CD4-positive, alpha-beta T cell treated with Interferon gamma for 1 hour (primary cell): Measurements from ENCODE around the gene TRMT1.
A peak's percentile ranks its signal among the peaks of the same experiment; 100 is the strongest.
"Not testable (repeated sequence)": the region's sequence is repeated elsewhere in the genome, so short reads cannot be mapped to it uniquely, and the experiment has no call there.

Experiments used
- DNase-seq: peaks from one replicate; pipeline ENCODE4 v3.0.0-alpha.2; 2020

The TRMT1 gene

DNA sequence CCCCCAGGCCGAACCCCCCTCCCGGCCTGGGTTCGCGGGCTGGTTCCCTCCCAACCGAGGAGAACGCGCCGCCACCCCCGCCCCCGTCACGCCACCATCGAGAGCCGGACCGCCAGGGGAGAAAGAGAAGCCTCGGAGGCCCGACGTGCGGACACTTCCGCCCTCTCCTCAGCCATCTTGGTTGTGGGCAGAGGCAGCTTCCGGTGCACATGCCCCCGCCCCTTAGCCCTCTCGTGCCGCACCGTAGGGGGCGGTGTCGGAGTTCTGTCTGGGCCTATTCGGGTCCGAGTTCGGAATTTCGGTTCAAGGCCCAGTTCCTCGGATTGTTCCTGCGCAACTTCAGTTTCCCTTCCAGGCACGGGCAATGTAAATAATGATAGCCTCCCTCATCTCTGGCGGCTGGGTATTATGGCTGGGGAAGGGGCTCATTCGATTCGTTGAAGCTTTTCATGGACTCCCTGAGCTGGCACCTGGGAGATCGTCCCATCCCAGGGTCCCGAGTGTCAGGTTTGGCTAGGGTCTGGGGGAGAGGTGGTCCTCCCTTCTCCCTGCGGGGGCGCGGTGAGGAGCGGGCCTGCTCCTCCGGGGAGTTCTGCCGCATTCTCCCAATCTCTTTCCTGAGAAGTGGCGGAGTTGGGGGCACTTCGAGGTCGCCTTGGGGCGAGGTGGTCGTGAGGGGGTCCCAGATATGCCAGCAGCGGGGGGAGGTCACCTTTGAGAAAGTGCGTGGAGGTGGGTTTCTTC lies 33.8 kb upstream of the TRMT1 start, which contains the start of the genes IER2 and STX10:
Gene IER2 (plus strand): TSS at position 225 of the 744 bp plus-strand sequence. CDS start 2,776 bp downstream, outside the sequence.
Gene STX10 (minus strand): TSS at position 189 of the 744 bp plus-strand sequence. CDS start 202 bp downstream, outside the sequence.
- peak; percentile 95 for DNase-seq

DNA sequence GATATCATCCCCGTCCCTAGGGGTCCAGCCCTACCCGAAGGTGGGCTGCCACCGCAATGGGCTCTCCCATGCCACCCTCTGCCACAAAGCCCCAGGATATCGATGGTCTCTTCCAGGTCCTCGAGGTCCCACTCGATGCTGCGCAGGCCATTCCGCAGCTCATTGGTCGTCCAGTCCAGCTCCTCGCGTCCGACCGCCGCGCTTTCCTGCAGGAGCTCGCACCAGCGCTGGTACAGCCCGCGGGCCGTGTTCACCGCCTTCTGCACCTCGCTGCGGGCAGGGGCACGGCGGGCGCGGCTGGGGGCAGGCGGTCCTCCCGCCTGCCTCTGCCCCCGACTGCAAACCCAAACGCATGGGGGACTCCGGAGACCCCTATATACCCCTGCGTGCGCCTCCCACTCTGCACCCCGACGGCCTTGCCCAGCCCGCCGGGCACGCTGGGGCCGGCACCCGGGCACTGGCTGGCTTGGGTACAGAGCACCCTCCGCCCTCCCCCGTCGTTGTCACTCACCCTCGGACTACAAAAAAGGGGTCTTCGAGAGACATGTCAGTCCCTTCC lies 33.2 kb upstream of the TRMT1 start:
- no peak for DNase-seq

DNA sequence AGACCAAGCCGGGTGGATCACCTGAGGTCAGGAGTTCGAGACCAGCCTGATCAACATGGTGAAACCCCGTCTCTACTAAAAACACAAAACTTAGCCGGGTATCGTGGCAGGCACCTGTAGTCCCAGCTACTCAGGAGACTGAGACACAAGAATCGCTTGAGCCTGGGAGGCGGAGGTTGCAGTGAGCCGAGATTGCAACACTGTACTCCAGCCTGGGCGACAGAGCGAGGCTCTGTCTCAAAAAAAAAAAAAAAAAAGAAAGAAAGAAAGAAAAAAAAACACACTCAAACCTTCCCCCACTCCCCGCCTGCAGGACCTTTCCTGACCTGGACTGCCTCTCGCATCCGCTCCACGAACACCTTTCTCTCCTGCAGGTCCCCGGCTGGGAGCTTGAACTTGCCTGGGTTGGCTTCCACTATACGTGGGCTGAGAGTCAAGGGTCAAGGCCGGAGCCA lies 32.7 kb upstream of the TRMT1 start:
- not testable (repeated sequence) for DNase-seq

DNA sequence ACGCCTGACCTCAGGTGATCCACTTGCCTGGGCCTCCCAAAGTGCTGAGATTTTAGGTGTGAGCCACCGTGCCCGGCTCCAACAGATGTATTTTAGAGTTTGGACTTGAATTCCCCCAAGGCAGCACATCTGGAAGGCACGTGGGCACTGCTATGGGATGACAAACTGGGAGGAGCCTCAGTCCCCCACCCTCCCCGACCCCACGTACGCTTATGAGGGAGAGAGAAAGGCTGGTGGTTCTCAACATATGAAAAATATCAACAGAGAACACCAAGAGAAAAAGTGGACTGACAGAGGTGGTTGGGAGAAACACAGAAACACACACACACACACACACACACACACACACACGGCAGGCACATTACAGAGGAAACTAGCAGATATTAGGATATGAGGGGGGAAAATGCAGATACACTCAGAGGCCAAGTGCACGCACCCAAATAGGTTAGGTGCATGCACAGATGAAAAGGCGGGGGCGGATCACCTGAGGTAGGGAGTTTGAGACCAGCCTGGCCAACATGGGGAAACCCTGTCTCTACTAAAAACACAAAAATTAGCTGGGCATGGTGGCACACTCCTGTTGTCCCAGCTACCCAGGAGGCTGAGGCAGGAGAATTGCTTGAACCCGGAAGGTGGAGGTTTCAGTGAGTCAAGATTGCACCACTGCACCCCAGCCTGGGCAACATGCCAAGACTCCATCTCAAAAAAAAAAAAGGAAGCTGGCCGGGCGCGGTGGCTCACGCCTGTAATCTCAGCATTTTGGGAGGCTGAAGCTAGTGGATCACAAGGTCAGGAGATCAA lies 30.4 kb upstream of the TRMT1 start:
- DNase-seq = peak; percentile 43

DNA sequence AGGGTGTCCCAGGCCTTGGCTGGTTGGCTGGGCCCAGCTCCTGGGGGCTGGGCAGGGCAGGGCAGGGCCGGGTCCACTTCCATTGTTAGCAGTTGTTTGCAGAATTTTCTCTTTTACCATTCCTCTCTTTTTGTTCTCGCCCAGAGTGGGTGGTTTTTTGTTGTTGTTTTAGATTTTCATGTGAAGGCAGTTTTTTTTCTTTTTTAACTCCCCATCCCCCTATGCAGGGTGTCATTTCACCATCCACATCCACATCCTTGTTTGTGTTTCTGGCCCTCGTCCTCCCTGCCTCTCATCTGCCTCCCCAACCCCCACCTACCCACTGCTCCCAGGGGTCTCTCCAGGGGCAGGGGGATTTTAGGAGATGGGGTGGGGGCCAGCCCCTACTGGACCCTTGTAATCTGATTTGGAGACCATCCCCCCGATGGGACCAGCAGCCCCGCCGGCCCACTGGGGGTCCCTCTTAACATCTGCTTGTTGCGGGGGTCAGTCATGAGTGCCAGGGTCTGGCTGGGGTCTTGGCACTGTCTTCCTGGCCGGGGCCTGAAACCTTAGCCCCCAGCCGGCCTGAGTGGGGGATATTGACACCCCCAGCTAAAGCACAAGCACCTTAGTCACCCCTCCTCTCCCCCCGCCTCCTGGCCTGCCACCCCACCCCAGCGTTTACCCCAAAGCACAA lies 23.2 kb upstream of the TRMT1 start:
- no peak for DNase-seq

DNA sequence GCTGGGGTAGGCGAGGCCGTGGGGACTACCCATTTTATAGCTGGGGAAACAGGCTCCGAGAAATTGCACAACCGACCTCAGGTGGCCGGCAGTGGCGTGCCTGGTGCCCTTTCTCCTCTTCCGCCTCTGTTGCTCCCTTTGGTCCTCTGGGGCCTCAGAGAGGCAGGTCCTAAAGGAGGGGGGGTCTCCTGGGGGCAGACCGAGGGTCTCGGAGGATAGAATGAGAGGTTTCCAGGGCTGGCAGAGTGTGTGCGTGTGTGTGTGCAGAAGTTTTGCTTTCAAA lies 22.3 kb upstream of the TRMT1 start:
- DNase-seq = no peak

DNA sequence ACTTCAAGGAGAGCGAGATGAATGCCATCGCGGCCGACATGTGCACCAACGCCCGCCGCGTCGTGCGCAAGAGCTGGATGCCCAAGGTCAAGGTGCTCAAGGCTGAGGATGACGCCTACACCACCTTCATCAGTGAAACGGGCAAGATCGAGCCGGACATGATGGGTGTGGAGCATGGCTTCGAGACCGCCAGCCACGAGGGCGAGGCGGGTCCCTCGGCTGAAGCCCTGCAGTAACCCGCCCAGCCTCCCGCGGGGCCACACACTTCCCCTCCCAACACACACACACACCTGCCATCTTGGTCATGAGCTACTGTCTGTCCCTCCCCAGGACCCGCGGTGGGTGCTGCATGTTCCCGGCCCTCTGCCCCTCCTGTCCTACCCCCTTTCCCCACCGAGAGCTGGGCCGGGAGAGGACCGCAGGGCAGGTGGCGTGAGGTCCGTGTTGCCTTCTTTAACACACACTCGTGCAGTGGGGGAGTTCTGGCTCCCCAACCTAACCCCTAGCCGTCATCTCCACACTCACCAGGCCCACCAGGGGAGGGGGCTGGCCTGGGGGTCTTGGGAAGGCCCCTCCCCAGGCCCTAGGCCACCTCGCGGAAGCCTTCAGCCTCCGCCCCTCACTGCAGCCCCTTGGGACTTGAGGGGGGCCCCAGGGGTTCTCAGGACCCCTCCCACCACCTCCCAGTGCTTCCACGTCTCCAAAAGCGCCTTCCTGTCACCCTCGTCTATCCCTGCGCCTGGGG lies 21.8 kb upstream of the TRMT1 start:
- no peak for DNase-seq

DNA sequence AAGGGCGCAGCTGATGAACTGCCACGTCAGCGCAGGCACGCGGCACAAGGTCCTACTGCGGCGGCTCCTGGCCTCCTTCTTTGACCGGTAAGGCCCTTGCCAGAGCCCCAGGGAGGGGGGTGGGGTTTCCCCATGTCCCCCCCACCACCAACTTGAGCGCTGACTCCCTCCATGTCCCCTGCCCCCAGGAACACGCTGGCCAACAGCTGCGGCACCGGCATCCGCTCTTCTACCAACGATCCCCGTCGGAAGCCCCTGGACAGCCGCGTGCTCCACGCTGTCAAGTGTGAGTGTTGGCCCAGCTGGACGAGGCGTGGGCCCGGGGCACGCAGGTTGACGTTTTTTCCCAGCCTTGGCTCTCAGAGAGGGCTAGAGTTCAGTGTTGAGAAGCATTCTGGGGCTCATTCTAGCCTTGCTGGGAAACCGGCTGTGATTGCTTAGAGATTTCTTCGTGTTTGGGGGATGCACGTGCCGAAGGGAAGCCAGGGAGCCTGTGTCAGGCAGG lies 20.8 kb upstream of the TRMT1 start:
- no peak for DNase-seq

DNA sequence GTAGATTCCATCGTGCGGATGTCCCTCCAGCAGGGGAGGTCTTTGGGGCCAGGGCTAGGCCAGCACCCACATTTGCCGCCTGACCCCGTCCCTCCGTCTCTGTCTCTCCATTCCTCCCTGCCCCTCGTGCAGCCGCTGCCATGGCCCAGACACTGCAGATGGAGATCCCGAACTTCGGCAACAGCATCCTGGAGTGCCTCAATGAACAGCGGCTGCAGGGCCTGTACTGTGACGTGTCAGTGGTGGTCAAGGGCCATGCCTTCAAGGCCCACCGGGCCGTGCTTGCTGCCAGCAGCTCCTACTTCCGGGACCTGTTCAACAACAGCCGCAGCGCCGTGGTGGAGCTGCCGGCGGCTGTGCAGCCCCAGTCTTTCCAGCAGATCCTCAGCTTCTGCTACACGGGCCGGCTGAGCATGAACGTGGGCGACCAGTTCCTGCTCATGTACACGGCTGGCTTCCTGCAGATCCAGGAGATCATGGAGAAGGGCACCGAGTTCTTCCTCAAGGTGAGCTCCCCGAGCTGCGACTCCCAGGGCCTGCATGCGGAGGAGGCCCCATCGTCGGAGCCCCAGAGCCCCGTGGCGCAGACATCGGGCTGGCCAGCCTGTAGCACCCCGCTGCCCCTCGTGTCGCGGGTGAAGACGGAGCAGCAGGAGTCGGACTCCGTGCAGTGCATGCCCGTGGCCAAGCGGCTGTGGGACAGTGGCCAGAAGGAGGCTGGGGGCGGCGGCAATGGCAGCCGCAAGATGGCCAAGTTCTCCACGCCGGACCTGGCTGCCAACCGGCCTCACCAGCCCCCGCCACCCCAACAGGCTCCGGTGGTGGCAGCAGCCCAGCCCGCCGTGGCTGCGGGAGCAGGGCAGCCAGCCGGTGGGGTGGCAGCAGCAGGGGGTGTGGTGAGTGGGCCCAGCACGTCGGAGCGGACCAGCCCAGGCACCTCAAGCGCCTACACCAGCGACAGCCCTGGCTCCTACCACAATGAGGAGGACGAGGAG lies 18.8 kb upstream of the TRMT1 start:
- DNase-seq = no peak

DNA sequence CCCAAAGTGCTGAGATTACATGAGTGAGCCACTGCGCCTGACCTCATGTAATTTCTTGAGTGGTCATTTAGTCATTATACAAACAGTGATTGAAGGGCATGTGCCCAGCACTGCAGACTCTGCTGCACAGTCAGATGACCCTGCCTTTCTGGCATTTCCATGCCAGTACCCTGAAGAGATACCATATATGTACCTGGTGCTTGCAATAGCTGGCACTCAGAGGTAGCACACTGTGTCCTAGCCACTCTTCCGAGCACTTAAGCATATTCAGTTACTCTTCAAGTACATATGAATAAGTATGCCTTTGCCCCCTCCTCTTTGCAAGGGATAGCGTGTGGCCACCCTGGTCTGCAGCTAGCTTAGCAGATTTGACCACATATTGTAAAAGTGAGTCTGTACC lies 18.1 kb upstream of the TRMT1 start:
- no peak for DNase-seq

DNA sequence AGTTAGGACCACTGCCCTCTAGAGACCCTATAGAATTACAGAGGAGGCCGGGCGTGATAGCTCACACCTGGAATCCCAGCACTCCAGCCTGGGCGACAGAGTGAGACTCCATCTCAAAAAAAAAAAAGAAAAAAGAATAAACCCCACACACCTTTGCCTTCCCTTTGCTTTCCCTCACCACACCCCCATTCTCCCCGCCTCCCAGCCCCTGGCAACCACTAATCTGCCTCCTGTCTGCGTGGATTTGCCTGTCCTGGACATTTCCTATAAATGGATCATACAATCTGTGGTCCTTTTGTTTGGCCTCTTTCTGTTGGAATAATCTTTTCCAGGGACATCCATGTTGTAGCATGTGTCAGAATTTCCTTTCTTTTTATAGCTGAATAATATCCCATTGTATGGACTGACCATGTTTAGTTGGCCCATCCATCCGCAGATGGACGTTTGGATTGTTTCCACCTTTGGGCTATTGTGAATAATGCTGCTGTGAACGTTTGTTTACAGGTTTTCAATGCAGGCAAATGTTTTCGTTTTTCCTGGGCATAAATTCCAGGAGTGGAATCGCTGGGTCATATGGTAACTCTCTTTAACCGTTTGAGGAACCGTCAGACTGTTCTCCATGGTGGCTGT lies 16.8 kb upstream of the TRMT1 start:
- no peak for DNase-seq

DNA sequence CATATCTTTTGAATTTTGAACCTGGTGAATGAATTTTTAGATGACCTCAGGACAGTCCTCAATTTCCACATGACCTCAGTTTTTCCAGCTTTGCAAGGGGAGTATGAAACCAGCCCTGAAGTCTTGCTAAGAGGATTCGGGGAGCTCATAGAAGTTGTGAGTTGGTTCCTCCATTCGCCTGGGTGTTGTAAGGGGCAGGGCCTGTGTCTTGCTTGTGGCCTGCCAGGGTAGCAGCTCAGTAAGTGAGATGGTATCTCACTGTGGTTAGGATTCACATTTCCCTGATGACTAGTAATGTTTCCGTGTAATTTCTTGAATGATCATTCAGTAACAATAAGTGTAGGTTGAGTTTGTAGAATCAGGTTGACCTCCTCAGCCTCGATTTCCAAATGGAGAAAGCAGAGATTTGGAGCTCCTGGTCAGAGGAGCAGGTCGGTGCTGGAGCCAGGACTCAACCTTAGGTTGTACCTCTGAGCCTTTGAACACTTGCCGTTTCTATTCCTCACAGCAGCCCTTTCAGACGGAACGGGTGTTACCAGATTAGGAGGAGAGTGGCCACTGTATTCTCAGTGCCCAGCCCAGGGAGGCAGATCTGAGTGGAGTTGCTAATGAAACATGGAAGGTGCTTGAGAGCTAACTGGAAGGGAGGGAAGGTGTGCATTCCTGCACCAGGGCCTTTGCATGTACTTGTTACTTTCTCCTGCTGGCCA lies 16.1 kb upstream of the TRMT1 start:
- peak; percentile 13 for DNase-seq

DNA sequence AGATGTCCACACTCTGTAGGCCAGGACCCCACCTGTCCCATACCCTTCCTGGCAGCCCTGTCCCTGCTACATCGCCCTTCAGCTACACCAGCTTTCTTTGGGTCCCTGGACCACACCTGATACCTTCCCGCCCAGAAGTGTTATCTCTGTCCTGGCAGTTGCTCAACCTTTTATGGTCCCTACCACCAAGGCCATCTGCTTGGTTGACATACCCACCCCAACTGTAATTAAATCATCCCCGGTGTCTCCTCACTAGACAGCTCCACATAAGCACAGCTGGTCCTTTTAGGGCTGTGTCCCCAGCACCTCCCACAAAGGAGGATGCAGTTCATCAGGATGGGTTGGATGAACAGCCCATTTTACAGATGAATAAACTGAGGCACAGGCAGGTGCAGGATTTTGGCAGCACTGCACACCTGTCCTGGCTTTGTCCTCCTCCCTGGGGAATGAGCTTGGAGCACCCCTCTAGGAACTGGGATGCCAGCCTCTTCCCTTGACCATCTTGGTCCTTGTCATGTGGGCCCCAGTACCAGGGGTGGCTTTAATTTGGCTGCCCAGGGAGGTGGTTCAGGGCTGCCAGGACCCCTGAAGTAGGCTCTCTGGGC lies 14.4 kb upstream of the TRMT1 start:
- DNase-seq = no peak

DNA sequence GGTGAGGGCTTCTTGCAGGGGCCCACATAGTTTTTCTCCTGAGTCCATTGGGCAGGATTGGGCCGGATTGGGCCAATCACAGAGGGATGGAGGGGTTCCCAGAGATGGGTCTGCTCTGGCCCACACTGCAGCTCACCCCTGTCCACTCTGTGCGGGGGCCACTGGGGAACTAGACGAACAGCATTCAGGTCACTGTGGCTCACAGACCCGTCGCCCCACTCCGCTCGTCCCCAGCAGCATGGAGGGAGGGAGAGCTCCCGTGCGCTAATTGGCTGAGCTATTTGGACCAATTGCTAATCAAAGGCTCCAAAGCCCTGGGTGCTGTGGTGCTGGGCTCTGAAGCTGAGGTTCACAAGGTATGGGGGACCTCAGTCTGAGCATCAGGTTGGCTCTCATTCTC lies 12.8 kb upstream of the TRMT1 start:
- DNase-seq = no peak

DNA sequence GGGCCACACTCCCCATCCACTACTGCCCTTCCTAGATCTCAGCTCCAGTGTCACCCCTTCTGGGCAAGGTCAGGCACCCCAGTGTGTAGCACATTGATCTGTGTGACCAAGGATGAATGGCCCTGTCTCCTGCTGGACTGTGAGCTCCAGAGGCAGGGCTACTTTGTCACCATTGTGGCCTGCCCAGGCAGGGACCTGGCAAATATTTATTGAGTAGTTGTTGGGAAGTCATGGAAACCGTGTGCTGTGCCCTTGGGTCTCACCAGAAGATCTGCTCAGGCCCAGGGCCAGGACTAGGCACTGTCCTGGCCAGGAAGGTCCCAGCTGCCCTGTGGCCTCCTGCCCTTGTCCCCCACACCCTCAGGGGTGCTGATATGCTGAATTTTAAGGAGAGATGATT lies 12.0 kb upstream of the TRMT1 start:
- no peak for DNase-seq

DNA sequence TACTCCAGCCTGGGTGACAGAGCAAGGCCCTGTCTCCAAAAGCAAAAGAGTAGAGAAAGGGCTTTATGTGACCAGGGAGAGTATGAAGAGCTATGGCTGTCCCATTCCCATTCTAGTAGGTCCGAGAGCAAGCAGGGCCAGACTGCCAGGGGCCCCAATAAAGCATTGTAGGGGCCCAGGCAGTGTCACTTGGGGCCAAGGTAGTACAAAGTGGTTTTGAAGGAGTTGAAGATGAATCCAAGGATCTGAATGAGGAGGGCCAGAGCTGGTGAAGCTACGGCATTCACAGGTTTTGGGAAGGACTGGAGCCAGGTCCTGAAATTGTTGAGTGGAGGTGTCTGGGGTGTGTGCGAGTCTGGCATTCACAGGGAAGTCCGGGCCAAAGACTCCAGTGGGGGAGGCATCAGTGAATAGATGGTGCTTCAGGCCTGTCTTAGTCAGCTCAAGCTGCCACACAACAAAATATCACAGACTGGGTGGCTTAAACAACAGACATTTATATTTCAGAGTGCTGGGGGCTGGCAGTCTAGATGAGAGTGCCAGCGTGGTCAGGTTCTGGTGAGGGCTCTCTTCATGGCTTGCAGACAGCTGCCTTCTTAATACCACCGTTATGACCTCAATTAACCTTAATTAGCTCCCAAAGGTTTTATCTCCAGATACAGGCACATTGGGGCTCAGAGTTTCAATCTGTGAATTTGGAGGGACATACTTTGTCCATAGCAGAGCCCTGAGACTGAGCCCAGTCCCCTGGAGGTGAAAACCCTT lies 11.5 kb upstream of the TRMT1 start:
- no peak for DNase-seq

DNA sequence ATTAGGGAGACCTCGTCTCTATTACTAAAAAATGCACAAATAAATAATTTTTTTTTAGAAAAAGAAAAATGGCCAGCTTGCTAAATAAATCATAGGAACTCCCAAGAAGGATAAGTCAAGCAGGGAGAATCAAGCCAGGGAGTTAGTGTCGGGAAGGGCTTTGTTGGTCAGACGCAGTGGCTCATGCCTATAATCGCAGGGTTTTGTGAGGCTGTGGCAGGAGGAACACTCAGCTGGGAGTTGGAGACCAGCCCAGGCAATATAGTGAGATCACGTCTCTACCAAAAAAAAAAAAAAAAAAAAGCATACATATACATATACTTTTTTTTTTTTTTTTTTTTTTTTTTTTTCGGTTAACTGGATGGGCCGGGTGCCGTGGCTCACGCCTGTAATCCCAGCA lies 10.5 kb upstream of the TRMT1 start:
- no peak for DNase-seq
